Heart left ventricle (tissue), 13 donors: Measurements from ENCODE around the gene COX6A1.

ENCODE experiments used
- CTCF ChIP-seq, 12 donors: fragments of 200-600 bp; sonication (generic) in 4 of 12; IDR thresholded peaks; one replicate each; pipeline versions ENCODE4 v1.5.0 to v1.8.0; 2018 to 2022; ENCODE audit warnings: antibody characterized with exemption in 12 of 12, mild to moderate bottlenecking in 5 of 12
- POLR2A ChIP-seq, 2 donors: fragments of 450-650 bp; IDR thresholded peaks; one replicate each; pipeline ENCODE4 v1.6.1; 2017; ENCODE audit warnings: antibody characterized with exemption in 2 of 2, mild to moderate bottlenecking in 2 of 2, moderate library complexity in 2 of 2
- donor health status: ischemic (EF 13 %, LVEDD 7.1; RV severe dilation, severe dysfunction).
- donor health status: DM: no; HTN: yes; CAD: no.
- donor health status: DM: no; HTN: no; CAD: no.
- donor health status: ischemic (EF 25% LVEDD 6.9; RV normal size, moderate dysfunction).
- donor health status: ischemic (EF 25% LVEDD 5.7; RV mildly dilated, moderate dysfunction).
- donor health status: ischemic (EF 35%, LVEDD 5.7; RV mildly dilated, moderate dysfunction).
- donor health status: nonischemic (EF 11% LVEDD 7.7; RV severe dilation, severe dysfunction).
- donor health status: DM: yes; HTN: yes; CAD: no.
- donor health status: PGD.
- donor health status: ischemic (EF 29% LVEDD 5.4; RV normal size, mild dysfunction).
- donor health status: nonischemic (EF 23%, LVEDD 6.1; RV moderate dilation, normal function).

GRCh38 chr12:120412421-120412820, 25.5 kb upstream of the COX6A1 start:
- TF ChIP-seq CTCF (IDR thresholded peaks at IDR 0.05) (no peak), POLR2A (IDR thresholded peaks at IDR 0.05) (no peak)
